WERI-Rb-1 (cell line): ENCODE measurements around the gene APH1A.

ENCODE experiments used
- DNase-seq: peaks from one replicate; pipeline ENCODE4 v3.0.0-alpha.2; 2020
- H3K27ac ChIP-seq: fragments of 250-450 bp; sonication (Bioruptor Pico); 2 replicates; pipeline ENCODE4 v1.5.1; 2020; ENCODE audit warnings: mild to moderate bottlenecking, moderate library complexity
- H3K27me3 ChIP-seq: fragments of 250-450 bp; sonication (Bioruptor Pico); 2 replicates; pipeline ENCODE4 v1.5.1; 2021; ENCODE audit warnings: mild to moderate bottlenecking, low read depth, moderate library complexity; ENCODE audit not compliant: insufficient read depth, severe bottlenecking
- H3K36me3 ChIP-seq: fragments of 250-450 bp; sonication (Bioruptor Pico); 2 replicates; pipeline ENCODE4 v1.5.1; 2020; ENCODE audit warnings: mild to moderate bottlenecking, moderate library complexity
- H3K4me3 ChIP-seq: 2 replicates; pipeline ENCODE4 v1.5.1; 2011; ENCODE audit warnings: low read depth, mild to moderate bottlenecking, control low read depth, low read length
- H3K9me3 ChIP-seq: fragments of 250-450 bp; sonication (Bioruptor Pico); 2 replicates; pipeline ENCODE4 v1.5.1; 2021; ENCODE audit warnings: mild to moderate bottlenecking, moderate library complexity; ENCODE audit not compliant: severe bottlenecking
- CTCF ChIP-seq: IDR thresholded peaks from 2 replicates; pipeline ENCODE4 v1.5.1; 2011; ENCODE audit warnings: low read depth, mild to moderate bottlenecking, control low read depth, inconsistent platforms, low read length

APH1A gene

DNA sequence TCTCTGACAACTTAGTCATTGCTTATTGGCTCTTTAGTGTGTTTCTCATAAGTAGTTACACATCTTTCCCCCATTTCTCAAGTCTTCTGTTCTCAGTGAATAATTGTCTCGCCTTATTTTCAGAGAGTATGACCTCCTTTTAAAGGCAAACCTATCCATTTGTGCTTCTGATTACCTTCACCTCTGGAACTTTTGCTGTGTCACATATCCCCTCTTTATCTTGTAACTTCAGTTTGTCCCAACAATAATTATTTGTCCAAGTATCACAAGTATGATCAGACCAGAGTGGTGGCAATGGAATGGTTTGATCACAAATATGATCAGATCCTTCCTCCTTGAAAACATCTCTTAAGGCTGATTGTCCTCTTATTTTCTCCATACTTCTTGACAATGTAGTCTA, 19.6 kb upstream of the APH1A start:
- H3K36me3 ChIP-seq = no peaks in the 10 kb centered on the region

GRCh38 chr1:150283260-150283659, 14.4 kb upstream of the APH1A start:
- H3K27me3 ChIP-seq = no peaks in the 10 kb centered on the region
- no peaks in the 10 kb centered on the region for H3K9me3 ChIP-seq
- H3K27ac ChIP-seq = no peak overlapping the region
- peak overlapping the region; percentile 52 for H3K4me3 ChIP-seq
- TF ChIP-seq CTCF = no peak
- no peak for DNase-seq
- no peaks in the 10 kb centered on the region for H3K36me3 ChIP-seq

More for the DNA sequence above, 19.6 kb upstream of the APH1A start:
- H3K27ac ChIP-seq = no peak overlapping the region
- no peak for DNase-seq
- TF ChIP-seq CTCF = no peak
- no peaks in the 10 kb centered on the region for H3K27me3 ChIP-seq
- no peaks in the 10 kb centered on the region for H3K9me3 ChIP-seq
- H3K4me3 ChIP-seq = no peak overlapping the region

- Histone ChIP-seq H3K36me3 (no peaks in the 10 kb centered on the region), H3K4me3 (peak overlapping the region; percentile 52), H3K9me3 (no peaks in the 10 kb centered on the region), H3K27ac (no peak overlapping the region), H3K27me3 (no peaks in the 10 kb centered on the region)
- no peak for DNase-seq
- TF ChIP-seq CTCF = no peak
Observed at GRCh38 chr1:150282558-150282958, 13.7 kb upstream of the APH1A start.

- Histone ChIP-seq H3K27me3 (no peaks in the 10 kb centered on the region), H3K36me3 (no peaks in the 10 kb centered on the region), H3K27ac (peak within 1 kb of the TSS; percentile 18; the same call in 1 of the 2 replicates), H3K4me3 (peak within 1 kb of the TSS; percentile 52), H3K9me3 (no peaks in the 10 kb centered on the region)
- DNase-seq = peak; percentile 98
- no peak for TF ChIP-seq CTCF
Observed at GRCh38 chr1:150281758-150282557, 13.1 kb upstream of the APH1A start, which contains the start of gene CIART. TSS of gene CIART (plus strand) at chr1:150282554. CDS start at chr1:150283268, 714 bp downstream.

DNA sequence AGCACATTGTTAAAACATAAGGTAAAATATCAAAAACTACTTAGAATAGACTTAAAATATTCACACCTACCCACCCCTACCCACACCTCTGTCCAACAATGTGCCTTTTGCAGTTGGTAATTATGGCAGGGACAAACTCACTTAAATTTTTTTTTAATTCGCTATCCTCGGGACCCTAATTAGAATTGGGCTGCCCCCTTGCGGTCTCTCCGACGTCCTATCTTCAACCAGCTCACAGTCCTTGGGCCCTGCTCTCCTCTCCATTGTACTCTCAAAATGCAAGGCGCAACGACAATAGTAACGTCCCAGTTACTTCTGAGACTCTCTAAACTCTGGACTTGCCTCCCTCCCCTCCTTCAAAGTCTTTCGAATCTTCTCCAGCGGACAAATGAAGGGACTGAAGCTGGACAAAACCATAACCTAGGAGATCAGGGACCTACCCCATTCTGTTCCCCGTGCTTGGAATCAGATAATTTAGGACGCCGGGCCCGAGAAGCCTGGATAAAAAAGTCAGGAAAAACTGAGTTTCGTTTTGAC, 12.5 kb upstream of the APH1A start:
- Histone ChIP-seq H3K27me3 (no peaks in the 10 kb centered on the region), H3K9me3 (no peaks in the 10 kb centered on the region), H3K4me3 (peak overlapping the region; percentile 52), H3K27ac (peak overlapping the region; percentile 18; the same call in 1 of the 2 replicates), H3K36me3 (no peaks in the 10 kb centered on the region)
- peak; percentile 88 for DNase-seq
- peak; percentile 83 for TF ChIP-seq CTCF
